NCI-H2107 treated with DMSO at 0.1 percent for 48 hours (cell line): Measurements from ENCODE around the gene AIFM1.

Experiments used
- DNase-seq: peaks from one replicate; lab custom pipeline; 2025; ENCODE audit not compliant: unreplicated experiment; lab: John Stamatoyannopoulos, UW

AIFM1 gene

DNA sequence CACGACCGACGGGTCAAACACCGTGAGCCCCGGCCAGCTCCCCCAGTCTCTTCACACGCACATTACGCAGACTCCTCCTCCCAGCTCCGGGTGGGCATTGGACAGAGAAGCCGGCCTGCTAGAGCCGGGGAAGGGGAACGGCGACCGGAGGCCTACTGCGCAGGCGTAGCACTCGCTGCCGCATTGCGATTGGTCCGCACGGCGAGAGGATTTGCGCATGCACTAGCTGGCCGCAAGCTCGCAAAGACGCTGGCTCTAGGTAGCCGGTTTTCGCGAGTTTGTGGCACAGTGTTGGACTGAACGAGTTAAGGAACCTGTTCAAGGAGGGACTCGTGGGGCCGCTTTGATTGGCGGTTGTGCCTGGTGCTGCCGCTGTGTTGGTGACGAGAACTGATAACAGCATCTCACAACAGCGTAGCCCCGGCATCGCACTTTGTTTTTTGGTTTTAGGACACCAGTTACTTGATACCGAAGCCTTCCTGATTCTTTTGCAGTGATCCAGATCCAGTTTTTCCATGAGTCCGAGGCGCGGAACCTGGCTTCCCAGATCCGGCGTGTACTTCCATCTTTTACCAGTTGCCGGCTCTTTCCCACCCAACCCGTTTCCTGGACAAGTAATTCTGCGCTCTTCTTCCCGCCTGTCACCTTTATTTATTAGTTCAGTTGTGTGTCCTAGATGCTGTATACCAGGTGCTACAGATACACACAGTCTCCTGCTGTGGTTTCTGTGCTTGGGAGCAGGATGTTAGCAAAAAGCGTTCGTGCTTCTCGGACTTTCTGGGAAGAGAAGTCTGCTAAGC lies at the start of gene AIFM1:
Gene AIFM1 (minus strand): TSS at position 139 of the 800 bp plus-strand sequence. CDS start 185 bp downstream, outside the sequence.
- peak; percentile 98 for DNase-seq

DNA sequence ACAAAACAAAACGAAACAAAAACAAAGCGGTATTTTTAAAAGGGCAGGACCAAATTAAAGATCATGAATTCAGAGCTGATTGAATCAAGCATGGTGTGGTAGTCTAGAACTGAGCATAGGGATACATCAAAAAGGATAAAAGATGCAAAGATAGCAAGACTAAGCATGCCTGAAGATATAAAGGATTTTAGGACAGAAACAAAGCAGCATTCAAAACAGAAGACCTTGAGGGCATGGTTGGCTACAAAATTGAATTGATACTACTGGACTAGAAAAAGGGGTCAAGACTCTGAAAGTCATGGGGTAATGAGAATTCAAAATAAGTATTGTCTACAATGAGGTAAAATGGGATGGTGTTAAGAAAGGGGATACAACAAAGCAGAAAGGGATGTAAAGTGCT lies 47.7 kb upstream of the AIFM1 start:
- no peak for DNase-seq

DNA sequence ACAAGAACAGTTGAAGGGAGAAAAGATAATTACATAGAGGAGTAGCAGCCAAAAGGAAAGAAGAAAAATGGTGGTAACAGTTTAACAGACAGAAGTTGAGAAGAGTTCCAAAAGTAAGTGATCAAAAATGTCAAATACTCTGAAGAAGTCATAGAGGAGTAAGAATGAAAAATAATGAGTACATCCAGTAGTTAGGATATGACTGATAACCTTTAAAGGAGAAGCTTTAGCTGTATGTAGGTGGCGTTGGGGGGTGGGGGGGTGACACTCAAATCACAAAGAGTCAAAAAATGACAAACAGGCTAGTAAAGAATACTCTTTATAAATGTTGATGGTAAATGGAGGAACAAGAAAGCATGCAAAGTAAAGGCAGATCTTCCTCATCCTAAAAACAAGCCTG lies 46.7 kb upstream of the AIFM1 start:
- DNase-seq: no peak

DNA sequence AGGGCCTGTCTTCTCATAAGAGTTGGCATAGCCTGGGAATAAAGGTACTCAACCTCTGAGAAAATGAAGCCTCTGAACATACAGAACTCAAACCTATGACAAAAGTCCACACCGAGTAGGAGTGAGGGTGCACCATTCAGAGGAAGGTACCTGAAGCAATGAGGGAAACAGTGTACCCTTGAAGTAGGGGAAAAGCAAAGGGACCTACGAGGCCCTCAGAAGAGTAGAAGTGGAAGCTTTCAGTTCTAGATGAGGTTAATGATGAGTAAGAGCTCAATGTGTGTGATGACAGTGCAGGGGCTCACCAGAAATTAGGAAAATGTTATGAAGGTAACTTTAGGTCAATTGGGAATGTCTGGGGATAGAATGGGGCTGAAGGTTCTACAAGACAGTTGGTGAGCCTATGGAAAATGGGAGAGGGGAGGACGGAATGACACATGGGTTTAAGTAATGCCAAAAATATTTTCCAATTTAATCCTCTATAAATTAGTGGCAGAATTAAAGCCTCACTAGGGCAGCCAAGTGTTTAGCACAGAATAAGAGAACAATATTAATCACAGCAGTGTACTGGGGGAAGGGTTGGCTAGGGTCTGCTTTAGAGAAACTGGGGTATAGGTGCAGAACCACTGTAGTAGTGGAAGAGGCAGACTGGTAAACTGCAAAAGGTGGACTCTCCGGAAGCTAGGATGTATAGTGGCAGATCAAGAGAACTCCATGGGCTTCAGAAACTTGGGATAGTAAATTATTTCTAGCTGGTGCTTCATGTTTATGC lies 46.0 kb upstream of the AIFM1 start:
- DNase-seq: no peak

DNA sequence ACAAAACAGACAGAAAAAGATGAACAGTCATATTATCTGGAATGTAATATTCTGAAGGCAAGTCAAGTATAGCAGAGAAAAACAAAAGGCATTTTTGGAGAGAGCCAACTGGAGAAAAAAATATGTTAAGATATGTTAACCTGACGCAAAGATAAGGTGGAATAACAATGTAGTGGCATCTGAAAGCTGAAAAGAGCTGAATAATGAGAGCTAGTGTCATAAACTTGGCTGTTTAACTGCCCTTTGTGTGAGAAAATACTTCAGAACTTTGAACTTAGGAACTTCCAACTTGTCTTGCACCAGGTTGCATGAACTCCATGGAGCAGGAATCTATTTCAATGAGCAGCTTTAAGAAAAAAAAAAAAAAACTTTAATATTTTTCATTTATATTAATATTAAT lies 39.0 kb upstream of the AIFM1 start:
- DNase-seq: no peak

DNA sequence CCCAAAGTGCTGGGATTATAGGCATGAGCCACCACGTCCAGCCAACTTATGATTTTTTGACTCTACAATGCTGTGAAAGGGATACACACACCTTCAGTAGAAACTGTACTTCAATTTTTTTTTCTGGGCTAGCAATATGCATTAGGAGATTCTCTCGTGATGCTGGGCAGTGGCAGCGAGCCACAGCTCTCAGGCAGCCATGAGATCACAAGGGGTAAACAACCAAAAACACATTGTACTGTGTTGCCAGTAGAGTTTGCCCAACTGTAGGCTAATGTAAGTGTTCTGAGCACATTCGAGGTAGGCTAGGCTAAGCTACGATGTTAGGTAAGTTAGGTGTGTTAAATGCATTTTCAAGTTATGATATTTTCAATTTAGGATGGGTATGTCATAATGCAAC lies 31.8 kb upstream of the AIFM1 start:
- no peak for DNase-seq

DNA sequence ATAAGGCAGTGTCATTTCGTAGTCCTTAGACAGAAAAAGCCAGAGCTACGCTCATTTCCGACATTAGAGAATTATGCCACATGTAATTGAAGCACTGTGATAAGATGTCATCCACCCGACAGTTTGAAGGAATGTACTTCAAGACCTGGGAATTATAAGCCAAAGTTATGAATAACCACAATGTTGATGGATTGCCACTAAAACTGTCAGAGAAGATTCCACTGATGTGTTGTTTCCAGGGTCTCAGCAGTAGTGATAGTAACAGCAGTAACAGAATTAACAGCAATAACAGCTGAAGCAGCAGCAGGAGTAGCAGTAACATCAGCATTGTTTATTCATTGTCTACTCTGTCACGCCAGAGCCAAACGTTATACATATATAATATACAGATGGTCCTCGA lies 30.8 kb upstream of the AIFM1 start:
- no peak for DNase-seq

DNA sequence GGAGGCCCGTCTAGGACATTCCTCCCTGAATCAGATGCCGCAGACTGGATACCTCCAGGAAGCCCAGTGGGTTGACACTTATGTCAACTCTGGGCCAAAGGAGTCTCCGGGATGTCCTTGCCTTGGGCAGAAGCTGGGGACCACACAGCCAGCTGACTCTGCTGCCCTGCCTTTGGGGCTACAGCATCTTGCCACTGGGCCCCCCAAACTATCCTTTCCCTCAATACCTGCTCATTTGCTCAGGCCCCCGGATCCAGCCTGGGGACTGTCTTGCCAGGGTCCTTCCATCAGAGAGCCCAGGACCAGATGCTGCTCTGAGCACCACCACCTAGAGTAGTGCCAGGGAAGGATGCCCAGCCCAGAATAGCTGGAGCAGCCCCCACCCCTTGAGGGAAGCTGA lies 25.2 kb upstream of the AIFM1 start:
- no peak for DNase-seq

DNA sequence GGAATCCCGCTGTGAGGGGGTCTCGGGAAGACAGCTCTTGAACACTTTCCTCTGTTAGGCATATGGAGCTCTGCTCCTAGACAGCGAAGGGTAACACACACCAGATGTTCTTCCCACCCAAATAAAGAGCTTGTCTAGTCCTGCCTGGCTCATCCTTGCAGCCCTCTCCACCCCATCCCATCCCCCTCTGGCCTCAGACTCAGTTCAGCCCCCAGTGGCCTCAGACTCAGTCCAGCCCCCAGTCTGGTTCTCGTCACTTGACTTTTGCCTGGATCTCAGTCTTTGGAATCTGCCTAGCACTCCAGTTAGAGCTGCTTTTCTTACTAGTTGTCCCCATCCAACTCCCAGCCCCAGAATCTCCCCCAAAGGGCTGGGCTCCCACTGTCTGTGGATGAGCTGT lies 21.0 kb upstream of the AIFM1 start:
- no peak for DNase-seq

DNA sequence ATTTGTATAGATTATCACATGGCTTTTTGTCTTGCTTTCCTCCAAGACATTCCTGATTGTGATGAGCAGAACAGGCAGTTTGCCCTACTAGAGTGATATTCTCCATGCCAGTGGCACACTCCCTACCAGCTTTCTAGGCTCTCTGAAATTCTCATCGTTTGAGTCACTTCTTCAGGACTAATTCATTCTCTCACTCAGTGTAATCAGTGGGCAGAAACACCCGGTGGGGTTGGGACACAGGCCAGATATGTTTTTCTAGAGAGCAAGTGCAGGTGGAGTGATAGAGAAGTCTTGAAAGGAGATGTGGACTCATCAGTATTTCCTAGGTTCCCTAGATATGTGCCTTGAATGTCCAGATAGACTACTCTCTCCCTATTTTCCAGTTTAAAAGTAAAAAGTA lies 19.2 kb upstream of the AIFM1 start:
- DNase-seq: no peak

DNA sequence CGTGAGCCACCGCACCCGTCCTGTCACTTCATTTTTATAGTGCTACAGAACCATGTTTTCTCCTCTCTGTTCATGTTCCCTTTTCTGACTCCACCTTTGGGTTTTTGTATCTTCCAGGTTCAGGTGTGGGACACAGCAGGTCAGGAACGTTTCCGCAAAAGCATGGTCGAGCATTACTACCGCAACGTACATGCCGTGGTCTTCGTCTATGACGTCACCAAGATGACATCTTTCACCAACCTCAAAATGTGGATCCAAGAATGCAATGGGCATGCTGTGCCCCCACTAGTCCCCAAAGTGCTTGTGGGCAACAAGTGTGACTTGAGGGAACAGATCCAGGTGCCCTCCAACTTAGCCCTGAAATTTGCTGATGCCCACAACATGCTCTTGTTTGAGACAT lies 18.5 kb upstream of the AIFM1 start:
- DNase-seq: no peak

DNA sequence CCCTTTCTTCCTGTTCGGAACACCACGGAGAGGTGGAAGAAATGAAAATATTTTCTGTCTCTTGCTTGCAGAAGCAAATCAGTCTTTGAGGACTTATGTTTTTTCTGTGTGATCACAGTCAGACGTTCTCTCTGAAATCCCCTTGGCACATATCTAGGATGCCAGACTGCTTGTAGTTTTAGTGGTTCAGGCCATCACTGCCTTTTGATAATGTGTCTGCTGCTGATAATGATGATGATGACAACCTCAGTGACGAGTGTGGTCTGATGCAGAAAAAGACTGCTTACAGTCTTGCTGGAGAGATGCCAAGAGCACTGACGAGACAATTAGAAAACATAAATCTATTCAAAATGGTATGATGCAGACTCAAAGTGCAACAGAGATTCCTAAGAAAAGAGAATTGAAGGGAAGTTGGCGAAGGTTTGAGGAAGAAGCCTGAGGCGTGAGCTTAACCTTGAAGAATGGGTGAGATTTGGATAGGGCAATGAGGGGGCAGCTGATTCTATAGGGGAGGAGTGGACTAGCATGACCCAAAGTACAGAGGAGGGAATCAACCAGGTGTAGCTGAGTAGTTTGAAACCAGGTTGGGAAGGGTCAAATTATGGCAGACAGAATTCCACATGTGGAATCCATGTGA lies 14.1 kb upstream of the AIFM1 start:
- no peak for DNase-seq

DNA sequence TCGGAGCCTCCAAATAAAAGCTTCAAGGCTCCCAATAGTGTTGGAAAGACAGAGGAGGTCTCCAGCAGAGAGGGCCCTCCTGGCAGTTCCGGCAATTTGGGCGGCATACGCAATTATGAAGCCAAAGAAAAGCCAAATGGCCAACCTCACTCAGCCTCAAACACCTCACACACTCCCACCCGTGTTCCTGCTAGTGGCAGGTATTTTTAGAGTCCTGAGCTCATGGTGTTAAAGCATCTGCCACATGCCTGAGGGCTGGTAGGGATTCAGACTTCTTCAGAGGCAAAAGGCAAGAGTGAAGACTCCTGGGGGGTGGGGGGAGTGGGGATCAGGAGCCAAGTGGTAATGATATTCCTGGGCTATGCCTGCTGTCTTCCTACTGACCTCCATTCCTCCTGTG lies 13.5 kb upstream of the AIFM1 start:
- DNase-seq: no peak

DNA sequence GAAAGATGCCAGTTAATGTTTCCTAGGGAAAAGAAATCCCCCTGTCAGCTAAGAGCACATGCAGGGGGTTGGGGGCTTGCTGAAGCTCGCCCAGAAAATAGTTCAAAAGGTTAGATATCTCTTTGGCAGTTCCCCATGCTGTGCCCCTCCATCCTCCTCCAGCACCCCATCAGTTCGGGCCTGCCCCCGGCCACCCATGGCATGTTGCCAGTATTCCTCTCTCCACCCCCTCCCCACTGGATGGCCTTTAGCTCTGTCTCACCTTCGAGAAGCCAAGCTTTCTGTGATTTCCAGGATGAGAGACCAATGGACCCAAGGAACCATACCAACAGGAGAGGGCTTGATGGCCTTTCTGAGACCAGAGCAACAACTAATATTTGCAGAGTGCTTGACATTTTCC lies 11.3 kb upstream of the AIFM1 start:
- DNase-seq: no peak

DNA sequence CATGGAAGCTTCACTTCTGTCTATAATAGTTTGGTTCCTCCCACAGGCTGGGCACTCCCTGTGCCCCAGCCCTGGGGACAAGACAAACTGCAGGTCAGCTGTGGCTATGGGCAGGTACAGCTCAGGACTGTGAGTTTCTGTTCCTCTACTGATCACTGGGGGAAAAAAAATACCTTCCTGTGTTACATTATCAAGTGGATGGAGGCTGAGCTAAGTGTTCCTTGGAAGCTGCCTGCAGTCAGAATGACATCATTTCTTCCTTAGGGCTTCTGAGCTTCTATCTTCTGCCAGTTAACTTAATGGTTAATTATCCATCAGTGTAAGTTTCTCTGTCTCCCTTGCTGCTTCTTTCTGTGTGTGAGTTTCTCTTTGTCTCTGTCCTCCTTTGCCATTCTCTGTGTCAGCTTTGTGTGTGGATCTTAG lies 10.7 kb upstream of the AIFM1 start:
- DNase-seq: no peak

DNA sequence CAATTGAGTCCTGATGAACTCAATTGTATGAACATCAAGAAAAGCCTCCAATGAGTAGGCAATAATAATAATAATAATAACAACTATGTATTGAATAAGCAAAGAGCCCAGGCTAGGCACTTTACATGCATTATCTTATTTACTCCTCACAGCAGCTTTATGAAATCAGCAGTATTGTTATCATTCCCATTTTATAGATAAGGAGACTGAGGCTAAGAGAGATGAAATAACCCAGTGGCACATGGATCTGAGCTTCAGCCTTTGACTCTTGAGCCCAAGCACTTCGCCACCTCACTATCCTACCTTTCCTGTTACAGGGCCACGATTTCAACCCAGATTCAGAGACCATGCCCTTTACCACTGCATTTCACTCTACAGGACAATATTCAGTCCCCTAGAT lies 9.3 kb upstream of the AIFM1 start:
- DNase-seq: no peak

DNA sequence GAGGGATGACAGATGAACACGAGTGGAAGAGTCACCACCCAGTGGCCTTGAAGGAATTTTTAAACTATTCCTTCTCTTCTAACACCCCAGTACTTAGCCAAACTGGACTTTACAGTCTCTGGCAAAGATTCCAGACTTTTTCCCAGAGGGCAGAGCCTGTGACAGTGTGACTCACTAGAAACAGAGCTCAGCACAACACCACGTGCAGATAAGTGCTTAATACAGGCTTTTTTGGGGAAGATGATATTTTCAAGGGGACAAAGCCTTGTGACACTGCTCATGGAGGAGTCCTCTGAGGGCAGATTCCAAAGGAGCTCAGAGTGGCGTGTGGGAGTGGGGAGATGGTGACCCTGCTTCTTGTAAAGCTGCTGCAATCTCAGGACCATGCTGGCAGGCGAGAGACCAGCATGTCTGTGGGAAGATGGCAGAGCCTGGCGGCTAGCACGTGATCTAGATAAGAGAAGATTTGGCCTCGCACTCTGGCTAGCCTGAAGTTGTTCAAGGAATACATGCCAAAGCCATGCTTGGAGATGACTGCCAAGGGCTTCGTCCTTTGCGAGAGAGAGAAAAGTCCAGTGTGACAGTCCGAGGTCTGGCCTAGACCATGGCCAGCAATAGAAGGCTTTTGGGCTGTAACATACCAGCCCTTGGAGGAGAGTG lies 8.5 kb upstream of the AIFM1 start:
- DNase-seq: no peak

DNA sequence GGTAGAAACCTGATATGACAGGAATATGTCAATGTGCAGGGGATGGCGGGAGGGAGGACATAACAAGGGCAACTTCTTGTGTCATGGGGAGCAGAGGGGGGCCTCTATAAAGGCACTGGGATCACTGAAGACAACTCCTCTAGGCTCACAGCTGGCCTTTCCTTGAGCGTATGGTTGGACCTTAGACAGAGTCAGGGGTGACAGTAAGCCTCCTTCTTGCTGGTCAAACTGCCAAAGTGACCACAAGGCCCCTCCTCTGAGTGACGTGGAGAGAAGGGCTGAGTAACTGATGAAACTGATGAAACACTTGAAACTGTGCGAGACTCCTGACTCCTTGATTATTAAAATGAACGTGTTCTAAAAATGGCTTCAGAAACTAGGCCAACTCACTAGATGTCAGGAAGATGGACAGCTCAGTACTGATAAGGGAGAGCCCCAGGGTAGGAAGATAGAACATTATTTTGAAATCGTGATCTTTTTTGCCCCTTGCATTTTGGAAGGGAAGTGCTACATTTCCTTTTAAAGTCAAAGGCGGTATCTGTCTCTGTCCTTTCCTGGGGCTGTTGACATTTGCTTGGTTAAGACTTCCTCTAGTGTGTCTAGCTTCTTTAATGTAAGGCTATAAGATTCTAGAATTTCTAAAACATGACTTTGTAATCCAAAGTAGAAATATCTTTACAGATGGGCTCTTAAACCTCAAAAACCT lies 7.7 kb upstream of the AIFM1 start:
- no peak for DNase-seq

DNA sequence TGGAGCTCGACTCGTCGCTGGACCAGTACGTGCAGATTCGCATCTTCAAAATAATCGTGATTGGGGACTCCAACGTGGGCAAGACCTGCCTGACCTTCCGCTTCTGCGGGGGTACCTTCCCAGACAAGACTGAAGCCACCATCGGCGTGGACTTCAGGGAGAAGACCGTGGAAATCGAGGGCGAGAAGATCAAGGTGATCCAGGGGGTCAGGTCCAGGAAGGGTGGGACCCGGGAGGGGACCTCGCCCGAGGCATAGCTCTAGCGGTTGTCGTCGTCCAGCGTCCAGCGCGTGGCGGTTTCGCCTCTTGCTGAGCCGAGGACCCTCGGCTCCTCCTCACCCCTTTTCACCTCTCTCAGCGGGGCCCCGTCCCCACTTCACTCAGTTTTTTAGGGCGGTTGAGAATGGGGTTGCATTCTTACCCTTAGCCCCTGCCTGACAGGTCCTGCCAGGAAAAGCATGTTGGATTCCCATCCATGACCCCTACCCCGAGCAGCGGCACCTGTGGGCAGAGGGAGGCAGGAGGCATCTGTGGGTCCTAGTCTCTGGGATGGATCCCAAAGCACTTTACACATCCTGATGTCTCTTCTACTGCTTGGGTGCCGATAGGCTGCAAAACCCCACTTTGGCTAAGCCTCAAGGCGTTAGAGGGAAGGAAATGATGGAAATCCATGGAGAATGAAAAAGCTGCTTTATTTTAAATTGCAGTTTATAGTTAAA lies 6.6 kb upstream of the AIFM1 start:
- no peak for DNase-seq

DNA sequence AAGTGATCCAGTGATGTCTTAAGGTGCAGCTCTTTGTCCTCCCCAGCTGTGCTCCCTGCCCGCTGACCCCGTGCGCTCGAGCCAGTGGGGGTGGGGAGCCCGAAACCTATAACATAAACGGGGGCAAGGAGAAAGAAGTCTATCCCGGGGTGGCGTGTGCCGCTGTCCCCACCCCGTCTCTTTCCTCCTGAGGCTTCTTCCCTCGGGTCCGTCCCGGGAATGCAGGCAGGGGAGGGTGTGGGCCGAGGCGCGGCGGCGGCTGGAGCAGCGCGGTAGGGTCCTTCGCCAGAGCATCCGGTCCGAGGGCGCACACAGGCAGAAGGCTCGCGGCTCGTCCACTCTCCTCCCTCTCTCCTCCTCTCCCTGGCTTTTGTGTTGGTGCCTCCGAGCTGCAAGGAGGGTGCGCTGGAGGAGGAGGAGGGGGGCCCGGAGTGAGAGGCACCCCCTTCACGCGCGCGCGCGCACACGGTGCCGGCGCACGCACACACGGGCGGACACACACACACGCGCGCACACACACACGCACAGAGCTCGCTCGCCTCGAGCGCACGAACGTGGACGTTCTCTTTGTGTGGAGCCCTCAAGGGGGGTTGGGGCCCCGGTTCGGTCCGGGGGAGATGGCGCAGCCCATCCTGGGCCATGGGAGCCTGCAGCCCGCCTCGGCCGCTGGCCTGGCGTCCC lies 5.9 kb upstream of the AIFM1 start, which contains the start of gene RAB33A:
Gene RAB33A (plus strand): TSS at position 517 of the 681 bp plus-strand sequence. CDS start 101 bp downstream, at position 618.
- DNase-seq: no peak
